HG02759 (cell line): Measurements from ENCODE around the gene SORL1.
"Not testable (repeated sequence)": the region's sequence is repeated elsewhere in the genome, so short reads cannot be mapped to it uniquely, and the experiment has no call there.

Experiments
- ATAC-seq: cut with Tn5 transposase; IDR thresholded peaks from one replicate; pipeline ENCODE4 v1.9.1; 2021; ENCODE audit warnings: mild to moderate bottlenecking, moderate library complexity; ENCODE audit not compliant: unreplicated experiment

SORL1 gene

DNA sequence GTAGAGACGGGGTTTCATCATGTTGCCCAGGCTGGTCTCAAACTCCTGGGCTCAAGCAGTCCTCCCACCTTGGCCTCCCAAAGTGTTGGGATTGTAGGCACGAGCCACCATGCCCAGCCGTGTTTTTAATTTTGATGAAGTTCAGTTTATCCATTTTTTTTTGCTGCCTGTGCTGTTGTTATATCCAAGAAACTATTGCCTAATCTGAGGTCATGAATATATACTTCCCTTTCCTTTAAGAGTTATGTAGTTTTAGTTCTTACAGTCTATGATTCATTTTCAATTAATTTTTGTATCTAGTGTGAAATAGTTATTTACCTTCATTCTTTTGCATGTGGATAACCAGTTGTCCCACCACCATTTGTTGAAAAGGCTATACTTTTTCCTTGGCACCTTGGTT is 50.9 kb downstream of the SORL1 start:
- no peak for ATAC-seq

DNA sequence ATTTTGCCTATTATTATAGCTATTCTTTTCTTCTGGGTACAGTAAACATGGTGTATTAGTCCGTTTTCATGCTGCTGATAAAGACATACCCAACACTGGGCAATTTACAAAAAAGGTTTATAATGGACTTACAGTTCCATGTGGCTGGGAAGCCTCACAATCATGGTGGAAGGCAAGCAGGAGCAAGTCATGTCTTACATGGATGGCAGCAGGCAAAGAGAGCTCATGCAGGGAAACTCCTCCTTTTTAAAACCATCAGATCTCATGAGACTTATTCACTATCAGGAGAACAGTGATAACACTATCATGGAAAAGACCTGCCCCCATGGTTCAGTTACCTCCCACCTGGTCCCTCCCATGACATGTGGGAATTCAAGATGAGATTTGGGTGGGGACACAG is 54.1 kb downstream of the SORL1 start:
- not testable (repeated sequence) for ATAC-seq

DNA sequence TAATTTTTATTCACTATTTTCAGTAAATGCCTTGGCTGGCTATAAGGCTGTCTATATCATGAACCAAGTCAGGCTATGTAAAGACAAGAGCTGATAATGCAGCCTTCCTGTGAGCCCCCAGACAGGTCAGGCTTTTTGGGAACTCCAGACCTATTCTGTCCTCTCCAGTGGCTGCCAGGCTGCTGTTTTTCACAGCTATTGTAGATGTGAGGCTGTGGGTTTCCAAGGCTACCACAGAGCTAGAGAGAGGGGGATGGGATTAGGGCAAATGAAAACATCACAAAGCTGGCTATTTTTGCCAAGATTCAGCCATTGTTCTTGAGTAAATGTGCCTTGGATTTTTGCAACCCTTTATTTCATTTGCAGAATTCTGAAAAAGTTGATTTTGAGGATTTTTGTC is 56.3 kb downstream of the SORL1 start:
- ATAC-seq: no peak

DNA sequence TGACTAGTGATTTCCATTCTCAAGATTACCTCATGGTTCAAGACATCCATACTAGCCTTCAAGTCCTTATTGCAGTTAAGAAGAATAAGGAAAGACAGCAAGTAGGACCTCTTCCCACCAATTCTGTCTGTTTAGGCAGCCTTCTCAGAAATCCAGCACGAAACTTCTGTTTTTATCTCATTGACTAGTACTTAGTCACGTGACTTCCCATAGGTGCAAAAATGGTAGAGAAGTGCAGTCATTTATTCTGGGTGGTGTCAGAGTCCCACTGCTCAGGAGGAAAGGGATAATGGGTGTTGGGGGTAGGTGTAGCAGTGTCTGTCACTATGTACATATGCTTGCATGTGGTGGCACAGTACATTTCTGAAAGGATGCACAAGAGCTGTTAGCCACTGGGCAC is 58.3 kb downstream of the SORL1 start:
- ATAC-seq: no peak

DNA sequence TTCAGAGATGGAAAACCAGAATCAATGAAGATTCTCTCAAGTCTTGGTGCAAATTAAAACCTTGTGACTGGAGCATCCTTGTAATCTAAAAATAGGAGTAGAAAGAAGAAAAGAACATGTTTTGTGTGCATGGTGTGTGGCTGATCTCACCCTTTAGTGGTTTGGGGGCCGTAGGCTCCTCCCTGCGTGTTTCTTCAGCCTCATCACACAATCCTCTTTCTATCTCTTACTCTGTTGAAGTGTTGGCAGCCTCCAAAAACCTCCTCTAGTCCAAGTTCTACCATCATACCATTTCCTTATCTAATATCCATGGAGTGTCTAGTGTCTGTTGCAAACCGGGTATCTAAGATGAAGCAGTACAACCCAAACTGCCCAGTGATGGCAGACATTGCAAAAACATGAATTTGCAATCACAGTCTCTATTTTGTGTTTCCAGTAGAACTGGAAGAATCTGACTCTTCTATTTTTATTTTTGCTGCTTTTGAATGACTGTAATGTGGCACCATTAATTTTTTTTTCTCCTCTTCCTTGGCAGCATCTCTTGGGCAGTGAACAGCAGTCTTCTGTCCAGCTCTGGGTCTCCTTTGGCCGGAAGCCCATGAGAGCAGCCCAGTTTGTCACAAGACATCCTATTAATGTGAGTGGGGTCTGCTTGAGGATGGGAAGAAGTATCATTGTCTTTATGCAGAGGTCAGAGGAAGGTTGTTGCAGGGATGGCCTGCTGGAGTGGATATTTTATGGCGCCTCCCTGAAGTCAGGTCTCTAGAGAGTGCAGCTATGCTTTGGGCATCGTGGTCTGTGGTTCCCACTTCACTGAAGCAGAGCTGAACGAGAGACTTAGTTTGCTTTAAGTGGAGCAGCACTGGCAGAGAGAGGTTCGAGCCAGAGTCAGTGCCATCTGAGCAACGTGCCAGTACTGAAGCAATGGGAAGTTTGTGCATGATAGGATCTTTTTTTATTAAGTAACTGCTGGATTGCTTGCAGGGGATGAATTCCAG is 60.7 kb downstream of the SORL1 start:
- ATAC-seq: no peak

DNA sequence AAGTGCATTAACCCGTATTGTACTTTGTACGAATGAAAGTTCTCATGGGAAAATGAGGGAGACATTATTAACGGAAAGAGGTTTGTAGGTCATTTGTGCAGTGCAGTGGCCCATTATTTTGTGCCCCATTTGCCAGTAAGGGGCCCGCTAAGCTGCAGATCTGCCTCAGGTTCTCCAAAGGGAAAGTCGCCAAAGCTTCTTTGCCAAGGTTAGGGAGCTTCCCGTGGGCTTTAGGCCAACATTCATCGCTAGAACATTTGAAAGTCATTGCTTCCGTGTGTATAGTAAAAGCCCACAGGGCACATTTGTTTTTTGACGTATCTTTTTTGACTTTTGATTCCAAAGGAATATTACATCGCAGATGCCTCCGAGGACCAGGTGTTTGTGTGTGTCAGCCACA is 61.7 kb downstream of the SORL1 start:
- ATAC-seq: no peak

DNA sequence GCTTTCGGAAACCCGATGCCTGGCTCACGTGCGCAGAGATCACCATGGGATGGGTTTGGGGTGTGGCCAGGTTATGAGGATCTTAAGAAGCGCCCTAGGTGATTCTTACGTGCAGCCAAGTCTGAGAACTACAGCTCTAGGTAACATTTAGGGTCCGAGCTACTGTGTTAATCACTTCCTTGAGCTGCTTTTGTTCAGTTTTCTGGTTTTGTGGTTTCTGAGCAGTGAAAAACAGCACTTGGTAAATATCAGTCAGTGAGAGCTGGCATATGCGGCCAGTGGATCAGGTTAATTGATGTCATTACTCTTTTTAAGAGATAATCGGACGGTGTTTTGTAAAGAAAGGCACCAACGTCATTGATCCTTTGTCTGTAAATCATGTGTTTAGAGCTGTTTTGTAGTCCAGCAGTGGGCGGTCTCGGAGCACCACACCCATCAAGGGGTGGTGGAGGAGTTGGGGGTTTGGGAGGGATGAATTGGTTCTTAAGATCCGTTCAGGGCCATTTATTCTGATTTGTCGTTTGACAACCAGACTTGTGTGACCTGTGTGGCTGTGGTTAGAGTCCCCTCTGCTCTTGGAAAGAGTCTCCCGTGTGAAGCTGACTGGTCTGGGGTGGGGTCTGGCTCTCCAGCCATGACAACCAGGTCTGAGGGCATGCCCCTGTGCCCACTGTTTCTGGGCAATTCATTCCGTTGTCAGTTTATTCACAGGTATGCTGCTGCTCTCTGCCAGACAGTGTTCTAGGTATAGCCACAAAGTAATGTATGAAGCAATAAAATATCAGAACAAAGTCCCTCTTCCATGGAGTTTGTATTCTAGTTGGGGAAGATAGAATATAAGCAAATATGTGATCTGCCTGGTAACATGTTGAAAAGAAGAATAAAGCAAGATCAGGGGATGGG is 62.6 kb downstream of the SORL1 start:
- ATAC-seq: no peak

DNA sequence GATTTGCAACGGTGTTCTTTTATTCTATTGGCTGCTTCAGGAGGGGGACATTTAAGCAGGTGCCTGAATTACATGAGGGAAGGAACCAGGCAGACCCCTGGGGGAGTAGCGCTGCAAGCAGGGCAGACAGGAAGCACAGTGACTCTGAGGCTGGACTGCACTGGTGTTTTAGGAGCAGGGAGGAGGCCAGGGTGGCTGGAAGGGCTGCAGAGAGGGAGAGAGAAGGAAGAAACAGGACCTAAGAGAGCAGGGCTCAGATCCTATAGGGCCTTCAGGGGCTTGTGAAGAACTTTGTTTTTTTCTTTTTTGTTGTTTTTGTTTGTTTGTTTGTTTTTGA is 63.2 kb downstream of the SORL1 start:
- no peak for ATAC-seq

DNA sequence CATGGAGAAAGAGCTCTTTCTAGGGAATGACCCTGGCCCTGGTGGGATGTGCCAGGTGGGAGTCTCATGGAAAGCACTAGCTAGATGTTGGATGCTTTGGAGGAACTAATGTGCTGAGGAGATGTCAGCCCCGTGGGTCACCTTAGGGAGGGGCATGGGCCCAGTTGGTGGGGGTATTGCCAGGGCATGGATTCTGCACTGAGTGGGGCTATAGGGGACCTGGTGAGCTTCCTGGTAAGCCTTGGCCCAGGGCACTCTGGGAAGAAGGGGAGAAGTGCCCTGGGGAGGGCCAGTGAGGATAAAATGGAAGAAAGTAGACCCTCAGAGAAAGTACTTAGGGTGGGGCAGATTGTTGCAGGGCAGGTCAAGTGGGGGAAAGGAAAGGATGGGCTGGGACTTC is 65.9 kb downstream of the SORL1 start:
- no peak for ATAC-seq

DNA sequence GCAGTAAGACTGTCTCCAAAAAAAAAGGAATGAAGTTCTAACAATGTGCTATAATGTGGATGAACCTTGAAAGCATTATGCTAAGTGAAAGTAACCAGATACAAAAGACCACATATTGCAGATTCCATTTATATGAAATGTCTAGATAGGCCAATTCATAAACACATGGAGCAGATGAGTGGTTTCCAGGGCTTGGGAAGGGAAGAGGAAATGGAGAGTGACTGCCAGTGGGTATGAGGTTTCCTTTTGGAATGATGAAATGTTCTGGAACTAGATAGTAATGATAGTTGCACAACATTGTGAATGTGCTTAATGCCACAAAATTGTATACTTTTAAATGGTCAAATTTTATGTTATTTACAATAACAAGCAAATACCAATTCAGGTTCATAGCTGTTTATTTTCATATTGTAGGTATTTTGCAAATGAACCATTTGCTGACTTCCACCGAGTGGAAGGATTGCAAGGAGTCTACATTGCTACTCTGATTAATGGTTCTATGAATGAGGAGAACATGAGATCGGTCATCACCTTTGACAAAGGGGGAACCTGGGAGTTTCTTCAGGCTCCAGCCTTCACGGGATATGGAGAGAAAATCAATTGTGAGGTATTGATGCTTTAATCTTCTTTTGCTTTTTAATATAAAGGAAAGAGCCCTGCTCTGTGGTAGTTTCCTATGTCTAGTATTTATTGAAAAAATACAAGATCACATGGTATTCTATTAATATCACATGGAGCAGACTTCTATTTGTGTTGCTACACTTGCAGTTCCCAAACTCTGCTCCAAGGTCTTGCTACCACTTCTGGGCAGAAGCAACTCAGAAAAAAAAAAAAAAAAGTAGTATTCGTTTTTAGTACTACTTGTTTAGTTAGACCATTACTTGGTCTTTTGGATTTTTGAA is 68.4 kb downstream of the SORL1 start:
- ATAC-seq: no peak

DNA sequence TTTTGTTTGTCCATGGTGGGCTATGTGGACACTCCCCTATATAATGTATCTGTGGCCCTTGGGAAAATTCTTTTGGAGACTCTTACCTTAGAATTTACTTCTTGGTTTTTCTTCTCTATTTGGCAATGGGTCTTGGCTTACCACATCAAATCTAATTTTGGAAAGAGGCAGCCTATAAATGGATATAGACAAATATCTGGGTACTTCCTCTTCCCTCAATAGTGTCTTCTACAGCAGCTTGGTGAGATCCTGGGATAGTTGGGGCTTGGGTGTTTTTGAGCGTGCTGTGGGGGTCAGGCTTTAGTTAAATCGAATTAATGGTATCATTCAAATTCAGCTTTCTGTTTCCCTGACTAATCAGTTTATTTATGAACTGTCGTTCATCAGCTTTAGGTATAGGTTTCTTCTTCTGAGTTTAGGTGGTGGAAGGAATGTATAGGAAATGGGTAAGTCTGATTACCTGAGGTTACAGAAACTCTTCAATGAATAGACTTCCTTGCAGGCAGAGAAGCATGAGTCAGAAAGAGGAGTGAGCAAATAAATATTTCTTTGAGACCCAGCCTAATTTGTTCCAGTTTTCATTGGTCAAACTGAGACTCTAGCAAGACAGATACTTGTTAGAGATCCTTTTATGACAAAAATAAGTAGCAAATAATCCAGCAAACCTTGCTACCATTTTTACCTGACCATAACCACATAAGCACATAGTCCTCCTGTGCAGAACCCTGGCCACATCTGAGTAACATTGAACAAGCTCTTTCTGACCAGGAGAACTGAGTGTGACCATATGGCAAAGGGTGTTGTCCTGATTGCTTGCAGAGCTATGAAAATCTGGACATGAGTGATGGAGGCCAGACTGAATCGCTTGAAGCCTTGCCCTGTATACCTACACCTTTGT is 69.3 kb downstream of the SORL1 start:
- ATAC-seq: no peak

DNA sequence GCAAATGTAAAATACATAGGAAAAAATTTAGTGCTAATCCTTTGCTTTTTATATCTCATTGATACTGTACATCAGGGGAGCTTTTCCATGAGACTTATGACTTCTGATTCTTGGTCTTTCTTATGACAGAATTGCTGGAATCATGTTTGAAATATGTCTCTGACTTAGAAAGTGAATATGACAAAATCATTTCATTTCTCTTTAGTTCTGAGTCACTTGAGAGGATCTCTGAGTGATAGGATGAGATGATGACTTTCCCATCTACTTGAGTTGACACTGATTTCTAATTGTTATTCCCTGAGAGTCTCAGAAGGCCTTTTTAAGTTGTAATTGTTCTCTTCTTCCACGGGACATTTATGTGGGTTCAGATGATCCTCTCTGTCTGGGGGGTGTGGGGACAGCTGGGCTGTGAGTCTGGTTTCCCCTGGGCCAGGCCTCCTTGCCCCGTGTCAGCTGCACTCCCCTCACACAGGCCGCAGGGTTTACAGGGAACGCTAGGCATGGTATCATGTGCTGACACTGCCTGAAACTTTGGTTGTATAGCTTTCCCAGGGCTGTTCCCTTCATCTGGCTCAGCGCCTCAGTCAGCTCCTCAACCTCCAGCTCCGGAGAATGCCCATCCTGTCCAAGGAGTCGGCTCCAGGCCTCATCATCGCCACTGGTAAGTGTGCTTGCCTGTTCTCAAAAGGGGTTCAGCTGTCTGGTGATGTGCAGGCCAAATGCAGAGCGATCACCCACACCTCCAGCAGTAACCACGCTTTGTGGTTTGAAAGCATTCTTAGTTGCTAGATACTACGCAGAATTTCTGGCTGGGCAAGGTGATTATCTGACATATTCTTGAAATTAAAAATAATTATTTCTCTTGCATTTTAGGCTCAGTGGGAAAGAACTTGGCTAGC is 70.2 kb downstream of the SORL1 start:
- ATAC-seq: no peak

DNA sequence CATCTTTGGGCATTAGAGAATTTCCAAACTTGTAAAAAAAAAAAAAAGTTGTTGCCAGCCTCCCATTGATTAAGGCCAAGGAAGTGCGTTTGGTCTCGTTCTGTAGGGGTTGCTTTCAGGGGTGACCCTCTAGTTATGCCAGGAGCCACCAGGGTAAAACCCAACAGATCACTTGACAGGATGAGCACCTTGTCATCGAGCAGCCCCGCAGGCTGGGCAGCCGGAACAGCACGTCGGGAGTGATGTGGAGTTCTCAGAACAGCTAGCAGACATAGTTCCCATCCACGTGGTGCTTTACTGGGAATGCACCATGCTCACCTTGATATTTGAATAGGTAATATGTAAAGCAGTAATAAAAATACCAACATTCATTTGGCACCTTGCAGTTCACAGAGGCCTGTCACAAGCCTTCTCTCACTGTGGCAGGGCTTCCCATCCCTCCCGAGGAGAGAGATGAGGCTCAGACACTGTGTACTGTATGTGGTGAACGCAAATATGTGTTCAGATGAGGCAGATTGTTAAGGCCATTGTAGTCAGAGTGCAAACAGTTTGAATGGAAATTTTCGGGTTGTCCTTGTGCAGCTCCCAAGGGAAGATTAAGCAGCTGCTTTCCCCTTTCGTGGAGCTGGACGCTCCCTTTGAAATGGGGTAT is 71.6 kb downstream of the SORL1 start:
- no peak for ATAC-seq

DNA sequence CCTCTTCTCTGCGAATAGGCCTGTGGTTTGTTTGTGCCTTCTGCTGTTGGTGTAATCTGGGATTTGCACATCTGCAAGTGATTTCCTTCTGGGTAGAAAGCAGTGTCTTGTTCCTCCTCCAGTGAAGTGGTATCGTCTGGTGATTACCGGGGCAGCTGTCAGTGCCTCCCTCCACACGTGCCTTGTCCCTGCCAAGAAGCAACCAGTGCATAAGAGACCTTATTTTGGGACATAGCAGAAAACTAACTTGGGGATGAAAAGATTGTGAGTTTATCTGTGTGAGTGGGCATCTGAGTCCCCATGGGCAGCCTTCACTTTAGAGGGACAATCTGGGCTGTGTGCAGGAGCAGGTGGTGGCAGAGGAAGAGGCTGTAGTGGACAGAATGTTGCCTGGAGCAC is 72.1 kb downstream of the SORL1 start:
- no peak for ATAC-seq

DNA sequence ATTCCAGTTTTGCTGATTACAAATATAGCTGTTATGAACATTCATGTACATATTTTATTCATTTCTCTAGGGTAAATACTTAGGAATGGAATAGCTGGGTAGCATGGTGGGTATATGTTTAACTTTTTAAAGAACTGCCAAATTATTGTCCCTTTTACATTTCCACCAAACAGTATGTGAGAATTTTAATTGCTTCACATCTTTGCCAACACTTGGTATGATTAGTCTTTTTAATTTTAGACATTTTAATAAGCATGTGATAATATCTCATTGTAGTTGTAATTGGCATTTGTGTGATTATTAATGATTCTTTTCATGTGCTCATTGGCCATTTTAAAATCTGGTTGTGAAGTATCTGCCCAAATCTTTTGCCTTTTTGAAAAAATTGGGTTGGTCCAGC is 73.3 kb downstream of the SORL1 start:
- no peak for ATAC-seq

DNA sequence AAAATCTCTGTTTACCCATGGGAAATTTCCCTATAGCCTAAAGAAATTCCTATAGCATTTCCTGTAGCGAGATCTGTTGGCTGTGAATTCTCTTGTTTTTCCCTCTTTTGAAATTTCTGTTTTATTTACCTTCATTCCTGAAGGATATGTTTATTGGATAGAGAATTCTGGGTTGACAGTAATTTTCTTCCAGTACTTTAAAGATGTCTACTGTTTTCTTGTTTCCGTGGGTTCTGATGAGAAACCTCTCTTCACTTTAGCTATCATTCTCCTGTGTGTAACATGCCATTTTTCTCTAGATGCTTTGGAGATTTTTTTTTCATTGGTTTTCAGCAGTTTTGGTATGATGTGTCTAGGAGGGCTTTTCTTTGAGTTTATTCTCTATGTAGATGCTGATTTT is 78.1 kb downstream of the SORL1 start:
- no peak for ATAC-seq

DNA sequence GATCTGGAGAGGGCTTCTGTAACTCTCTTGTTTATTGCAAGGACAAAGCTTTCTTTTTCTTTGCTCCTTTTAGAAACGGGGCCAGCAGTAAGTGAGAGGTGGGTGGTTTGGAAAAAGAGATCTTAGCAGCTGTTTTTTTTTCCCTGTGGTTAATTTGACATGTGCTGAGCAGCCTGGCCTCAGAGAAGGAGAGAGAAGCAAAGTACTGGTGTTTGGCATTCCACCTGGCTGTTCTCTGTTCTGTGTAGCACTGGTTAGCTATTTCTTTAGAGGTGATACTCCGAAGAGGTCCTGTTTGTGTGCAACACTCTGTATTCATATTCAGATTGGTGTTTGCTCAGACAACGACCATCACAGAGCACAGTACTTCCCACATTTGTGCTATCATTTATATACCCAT is 81.5 kb downstream of the SORL1 start:
- no peak for ATAC-seq
